Measurements from ENCODE around the gene CNOT4. TPM values are rescaled to one million over a fixed set of nuclear protein-coding genes. Genes with fewer than 3 reads are reported as not detected.

Gene CNOT4
- polyA plus RNA-seq, 2 of the 4 experiments (the other 2 are of a cell fraction): 10.0 to 16.4 TPM

GRCh38 chr7:135397689-135398088 is 112.2 kb downstream of the CNOT4 start (continued):
- TF ChIP-seq USF2 (IDR thresholded peaks at IDR 0.05): no peak
- TF ChIP-seq HMGXB4 (CRISPR knock-in tag; IDR thresholded peaks at IDR 0.05; ENCODE audit: borderline replicate concordance): no peak
- TF ChIP-seq E2F6 (IDR thresholded peaks at IDR 0.05; ENCODE audit: borderline replicate concordance, low read depth): no peak
- no peak for TF ChIP-seq FOSL2 (IDR thresholded peaks at IDR 0.05)
- TF ChIP-seq FOSL2 (CRISPR knock-in tag; IDR thresholded peaks at IDR 0.05): no peak
- TF ChIP-seq RARB (CRISPR knock-in tag; IDR thresholded peaks at IDR 0.05): no peak
- no peak for TF ChIP-seq HOXB5 (CRISPR knock-in tag; IDR thresholded peaks at IDR 0.05)
- no peak for TF ChIP-seq HOXB13 (CRISPR knock-in tag; IDR thresholded peaks at IDR 0.05; ENCODE audit: low read depth)
- TF ChIP-seq CHD2 (IDR thresholded peaks at IDR 0.05; ENCODE audit: low read length, partially characterized antibody): no peak
- no peak for TF ChIP-seq MAX (IDR thresholded peaks at IDR 0.05)
- no peak for TF ChIP-seq BCL3 (IDR thresholded peaks at IDR 0.05)
- TF ChIP-seq ZC3H11A (IDR thresholded peaks at IDR 0.05): no peak

- no peak overlapping the region for H3K27ac ChIP-seq
- no peaks in the 10 kb centered on the region for H3K4me1 ChIP-seq
- TF ChIP-seq MAZ (IDR thresholded peaks at IDR 0.05; ENCODE audit: borderline replicate concordance, low read depth, low read length): no peak
- no peak for TF ChIP-seq CHD4 (IDR thresholded peaks at IDR 0.05; ENCODE audit: borderline replicate concordance)
- TF ChIP-seq RARB (CRISPR knock-in tag; IDR thresholded peaks at IDR 0.05): no peak
- no peak for TF ChIP-seq PHF8 (IDR thresholded peaks at IDR 0.05; ENCODE audit: borderline replicate concordance, low read depth)
- no peak for TF ChIP-seq E2F6 (IDR thresholded peaks at IDR 0.05; ENCODE audit: borderline replicate concordance, low read depth)
- TF ChIP-seq ZSCAN20 (CRISPR knock-in tag; IDR thresholded peaks at IDR 0.05): no peak
- TF ChIP-seq EHF (CRISPR knock-in tag; IDR thresholded peaks at IDR 0.05): no peak
- H3K9me3 ChIP-seq: no peaks in the 10 kb centered on the region
- FAIRE-seq (peak; percentile 13), ATAC-seq (no peak), DNase-seq (ENCODE audit: low read depth in 1 of 2, low spot score in 1 of 2) (no peak)
- ChIA-PET POLR2A (no interaction called here), CTCF (no interaction called here)
- H3K4me2 ChIP-seq: no peak overlapping the region
- 70% methylated on average over 4 of the region's 4 CpGs for WGBS (ENCODE audit: missing lambda C conversion rate)
- no peak overlapping the region for H3K4me3 ChIP-seq
Observed at GRCh38 chr7:135392701-135393100, 117.2 kb downstream of the CNOT4 start.

- WGBS (ENCODE audit: missing lambda C conversion rate): 92% methylated on average over 3 of the region's 3 CpGs
- Histone ChIP-seq H3K4me2 (no peak overlapping the region), H3K27ac (no peak overlapping the region), H3K4me1 (no peaks in the 10 kb centered on the region), H3K4me3 (no peak overlapping the region), H3K9me3 (no peaks in the 10 kb centered on the region)
- no peak for FAIRE-seq
- ChIA-PET CTCF (no interaction called here), POLR2A (no interaction called here)
- ATAC-seq: no peak
- TF ChIP-seq MAZ (IDR thresholded peaks at IDR 0.05; ENCODE audit: borderline replicate concordance, low read depth, low read length) (no peak), MAFK (IDR thresholded peaks at IDR 0.05; ENCODE audit: partially characterized antibody) (peak; percentile 41), PBX3 (IDR thresholded peaks at IDR 0.05) (no peak), CTCF (IDR thresholded peaks at IDR 0.05) (no peak)
- no peak for DNase-seq (ENCODE audit: low read depth in 1 of 2, low spot score in 1 of 2)
Observed at GRCh38 chr7:135391514-135391913, 118.4 kb downstream of the CNOT4 start.
